IMR-90 (cell line): ENCODE measurements around the gene FOXP1. TPM values are rescaled to one million over a fixed set of nuclear protein-coding genes. Genes with fewer than 3 reads are reported as not detected.

Experiments
- ATAC-seq: fragments of 200-7000 bp; cut with Tn5 transposase; 2 replicates; pipeline ENCODE4 v1.9.1; 2020; ENCODE audit warnings: low read depth, mild to moderate bottlenecking, moderate library complexity
- BruUV-seq: library from RNA; stranded (reverse); fragments of 400-500 nt; replicated peaks from 2 replicates; lab custom pipeline; 2021; lab: Mats Ljungman, UMichigan
- CTCF ChIA-PET: fragments of 300-600 bp; formaldehyde crosslinking; extraction: SDS; loops from one replicate; lab custom pipeline; 2021; ENCODE audit warnings: antibody characterized with exemption; lab: Yijun Ruan, JAX
- POLR2A ChIA-PET: fragments of 300-600 bp; sonication (Branson Sonifier 250); formaldehyde crosslinking; loops from one replicate; lab custom pipeline; 2022; ENCODE audit warnings: antibody characterized with exemption; ENCODE audit not compliant: unreplicated experiment; lab: Charles Lee
- DNase-seq: peaks from one replicate; pipeline ENCODE4 v3.0.0; 2013
- H2AFZ ChIP-seq: replicated peaks from 2 replicates; pipeline ENCODE3; 2013; ENCODE audit warnings: low read length, mild to moderate bottlenecking; ENCODE audit not compliant: poor library complexity
- H2AK5ac ChIP-seq: 2 replicates; pipeline ENCODE4 v1.6.1; 2013; ENCODE audit warnings: low read depth, low read length, inconsistent platforms
- H2AK9ac ChIP-seq: replicated peaks from 2 replicates; pipeline ENCODE3; 2013; ENCODE audit warnings: mild to moderate bottlenecking, low read depth, low read length, moderate library complexity; ENCODE audit not compliant: poor library complexity
- H2BK120ac ChIP-seq: 2 replicates; pipeline ENCODE4 v1.6.1; 2013; ENCODE audit warnings: low read depth, low read length, inconsistent platforms
- H2BK15ac ChIP-seq: 3 replicates; pipeline ENCODE4 v1.6.1; 2013; ENCODE audit warnings: low read depth, low read length, inconsistent platforms
- H2BK20ac ChIP-seq: 2 replicates; pipeline ENCODE4 v1.6.1; 2013; ENCODE audit warnings: low read depth, mild to moderate bottlenecking, inconsistent platforms, low read length, moderate library complexity
- H2BK5ac ChIP-seq: 2 replicates; pipeline ENCODE4 v1.6.1; 2013; ENCODE audit warnings: mild to moderate bottlenecking, low read depth, low read length, inconsistent platforms; ENCODE audit not compliant: poor library complexity, severe bottlenecking
- H3K14ac ChIP-seq: replicated peaks from 2 replicates; pipeline ENCODE4 v1.6.1; 2013; ENCODE audit warnings: low read depth, low read length, inconsistent platforms
- H3K18ac ChIP-seq: 2 replicates; pipeline ENCODE4 v1.6.1; 2013; ENCODE audit warnings: low read depth, low read length, control low read depth
- H3K23ac ChIP-seq: 2 replicates; pipeline ENCODE4 v1.6.1; 2013; ENCODE audit warnings: low read depth, low read length, inconsistent platforms
- H3K27ac ChIP-seq: 2 replicates; pipeline ENCODE4 v1.5.1; 2013; ENCODE audit warnings: mild to moderate bottlenecking, control low read depth, low read length; ENCODE audit not compliant: insufficient read depth
- H3K27me3 ChIP-seq: 2 replicates; pipeline ENCODE4 v1.6.1; 2013; ENCODE audit warnings: low read length; ENCODE audit not compliant: control insufficient read depth, insufficient read depth
- H3K36me3 ChIP-seq: 2 replicates; pipeline ENCODE4 v1.6.1; 2013; ENCODE audit warnings: low read length, mixed read lengths; ENCODE audit not compliant: control insufficient read depth, insufficient read depth
- H3K4ac ChIP-seq: 2 replicates; pipeline ENCODE4 v1.6.1; 2013; ENCODE audit warnings: low read depth, low read length, inconsistent platforms
- H3K4me1 ChIP-seq: 2 replicates; pipeline ENCODE4 v1.6.1; 2013; ENCODE audit warnings: low read length, mixed read lengths; ENCODE audit not compliant: control insufficient read depth, insufficient read depth
- H3K4me2 ChIP-seq: 2 replicates; pipeline ENCODE4 v1.6.1; 2013; ENCODE audit warnings: low read depth, mild to moderate bottlenecking, control low read depth, low read length, moderate library complexity
- H3K4me3 ChIP-seq: 2 replicates; pipeline ENCODE4 v1.5.1; 2013; ENCODE audit warnings: low read depth, mild to moderate bottlenecking, control low read depth, low read length, moderate library complexity; ENCODE audit not compliant: insufficient read depth
- H3K56ac ChIP-seq: 2 replicates; pipeline ENCODE4 v1.6.1; 2013; ENCODE audit warnings: low read length, inconsistent platforms; ENCODE audit not compliant: insufficient read depth; ENCODE audit errors: extremely low read depth
- H3K79me1 ChIP-seq, 2 experiments: 2 replicates each; pipeline ENCODE4 v1.6.1; 2013; ENCODE audit warnings: low read length in 2 of 2, inconsistent platforms in 1 of 2, low read depth in 1 of 2
- H3K9ac ChIP-seq: 2 replicates; pipeline ENCODE4 v1.6.1; 2013; ENCODE audit warnings: low read depth, low read length, control low read depth
- H3K9me1 ChIP-seq: 2 replicates; pipeline ENCODE4 v1.6.1; 2013; ENCODE audit warnings: low read length, inconsistent platforms; ENCODE audit not compliant: insufficient read depth
- H3K9me3 ChIP-seq: 2 replicates; pipeline ENCODE4 v1.6.1; 2013; ENCODE audit warnings: low read length; ENCODE audit not compliant: control insufficient read depth, insufficient read depth
- H4K20me1 ChIP-seq: 2 replicates; pipeline ENCODE4 v1.6.1; 2013; ENCODE audit warnings: low read length, inconsistent platforms; ENCODE audit not compliant: insufficient read depth
- H4K5ac ChIP-seq: 2 replicates; pipeline ENCODE4 v1.6.1; 2013; ENCODE audit warnings: mild to moderate bottlenecking, low read depth, low read length, control low read depth
- H4K8ac ChIP-seq, 2 experiments: 2 replicates each; pipeline ENCODE4 v1.6.1; 2013; ENCODE audit warnings: low read depth in 2 of 2, low read length in 2 of 2, control low read depth in 1 of 2, inconsistent platforms in 1 of 2
- H4K91ac ChIP-seq: 2 replicates; pipeline ENCODE4 v1.6.1; 2013; ENCODE audit warnings: low read depth, low read length, inconsistent platforms; ENCODE audit not compliant: insufficient read depth
- BHLHE40 ChIP-seq: fragments of 150-350 bp; IDR thresholded peaks from 2 replicates; pipeline ENCODE4 v1.6.1; 2016; ENCODE audit warnings: mild to moderate bottlenecking, low read depth, low read length
- CEBPB ChIP-seq: IDR thresholded peaks from 2 replicates; pipeline ENCODE4 v1.6.1; 2012; ENCODE audit warnings: low read depth, low read length, improper control_type of control experiment
- CHD1 ChIP-seq: IDR thresholded peaks from 2 replicates; pipeline ENCODE4 v1.6.1; 2012; ENCODE audit warnings: low read depth, low read length, improper control_type of control experiment
- CTCF ChIP-seq: conservative IDR thresholded peaks from 2 replicates; pipeline ENCODE4 v1.5.1; 2012; ENCODE audit warnings: mild to moderate bottlenecking, low read depth, low read length, improper control_type of control experiment
- ELK1 ChIP-seq: fragments of 150-350 bp; IDR thresholded peaks from 2 replicates; pipeline ENCODE4 v1.6.1; 2016; ENCODE audit warnings: low read depth, mild to moderate bottlenecking, low read length, moderate library complexity, borderline replicate concordance
- FOS ChIP-seq: fragments of 150-350 bp; IDR thresholded peaks from 2 replicates; pipeline ENCODE4 v1.6.1; 2016; ENCODE audit warnings: low read depth, low read length
- MAFK ChIP-seq: IDR thresholded peaks from 2 replicates; pipeline ENCODE4 v1.6.1; 2012; ENCODE audit warnings: low read depth, low read length, improper control_type of control experiment
- MAZ ChIP-seq: IDR thresholded peaks from 2 replicates; pipeline ENCODE4 v1.6.1; 2012; ENCODE audit warnings: low read depth, mild to moderate bottlenecking, low read length, improper control_type of control experiment, moderate library complexity, borderline replicate concordance
- MXI1 ChIP-seq: IDR thresholded peaks from 2 replicates; pipeline ENCODE4 v1.6.1; 2012; ENCODE audit warnings: low read depth, mild to moderate bottlenecking, low read length, moderate library complexity, borderline replicate concordance
- NFE2L2 ChIP-seq: fragments of 150-350 bp; IDR thresholded peaks from 2 replicates; pipeline ENCODE4 v1.6.1; 2016; ENCODE audit warnings: low read depth, mild to moderate bottlenecking, low read length
- POLR2A ChIP-seq: IDR thresholded peaks from 2 replicates; pipeline ENCODE4 v1.6.1; 2012; ENCODE audit warnings: mild to moderate bottlenecking, low read depth, low read length
- RAD21 ChIP-seq: IDR thresholded peaks from 2 replicates; pipeline ENCODE4 v1.6.1; 2012; ENCODE audit warnings: low read length, improper control_type of control experiment
- RCOR1 ChIP-seq: IDR thresholded peaks from 2 replicates; pipeline ENCODE4 v1.6.1; 2012; ENCODE audit warnings: mild to moderate bottlenecking, low read length, improper control_type of control experiment; ENCODE audit not compliant: insufficient replicate concordance
- RFX5 ChIP-seq: IDR thresholded peaks from 2 replicates; pipeline ENCODE4 v1.8.0; 2012; ENCODE audit warnings: low read depth, mild to moderate bottlenecking, low read length, moderate library complexity
- SMC3 ChIP-seq: fragments of 150-350 bp; IDR thresholded peaks from 2 replicates; pipeline ENCODE4 v1.6.1; 2016; ENCODE audit warnings: low read depth, mild to moderate bottlenecking, antibody characterized with exemption, low read length, moderate library complexity
- USF2 ChIP-seq: fragments of 150-350 bp; IDR thresholded peaks from 2 replicates; pipeline ENCODE4 v1.6.1; 2017; ENCODE audit warnings: mild to moderate bottlenecking, antibody characterized with exemption, low read length, low read depth
- WGBS, 2 experiments: methylation state at CpG; one replicate each; pipeline versions ENCODE4 v1.1.5 to v1.1.7; 2013; ENCODE audit warnings: missing lambda C conversion rate in 2 of 2; ENCODE audit not compliant: insufficient read length in 1 of 2; ENCODE audit errors: extremely low coverage in 2 of 2; 5-methylcytosine and 5-hydroxymethylcytosine counted together
- dilution Hi-C: fragments of 300-500 bp; cut with HindIII; formaldehyde crosslinking; loops from one replicate; pipeline ENCODE4 v1.14.3; 2018; ENCODE audit warnings: low sequenced_read_pairs; ENCODE audit not compliant: unreplicated experiment
- in situ Hi-C: fragments of 300-500 bp; cut with MboI; formaldehyde crosslinking; loops from 3 replicates; pipeline ENCODE4 v1.14.3; 2019; ENCODE audit warnings: low sequenced_read_pairs, inconsistent platforms, mixed read lengths
- intact Hi-C: fragments of 100-400 bp; cut with micrococcal nuclease; formaldehyde crosslinking; loops from 2 replicates; pipeline ENCODE4 v1.10.0; 2022
- polyA plus RNA-seq, 3 experiments: library from polyadenylated mRNA; depleted of rRNA; stranded (reverse); fragments of >200 nt; gene quantifications; 2 replicates each; pipeline ENCODE4 v1.2.3, GENCODE V29; 2012; ENCODE audit warnings: low replicate concordance in 1 of 3
- total RNA-seq: library from RNA; depleted of rRNA; stranded (reverse); fragments of >200 nt; gene quantifications from 2 replicates; pipeline ENCODE4 v1.2.3, GENCODE V29; 2012

FOXP1 gene
- total and polyA plus RNA-seq, 2 of the 4 experiments (the other 2 are of a cell fraction), result 37.0 to 132 TPM

GRCh38 chr3:71491154-71491752 is 92.3 kb downstream of the FOXP1 start:
- Histone ChIP-seq H3K36me3 (peaks cover 5% of the 10 kb centered on the region), H2BK120ac (no peak overlapping the region), H3K4me3 (no peak overlapping the region), H2BK5ac (no peak overlapping the region), H3K9me1 (peaks cover 9% of the 10 kb centered on the region), H3K4me1 (peaks cover 4% of the 10 kb centered on the region), H4K91ac (no peak overlapping the region), H3K27ac (no peak overlapping the region), H3K23ac (no peak overlapping the region), H2AK5ac (no peak overlapping the region), H3K4me2 (no peak overlapping the region), H2BK15ac (no peak overlapping the region), H3K4ac (no peak overlapping the region), H3K14ac (no peak overlapping the region), H3K18ac (no peak overlapping the region), H4K20me1 (no peaks in the 10 kb centered on the region), H3K79me1 (peaks cover 21 to 33% of the 10 kb centered on the region in 2 experiments), H3K27me3 (no peaks in the 10 kb centered on the region), H4K5ac (no peak overlapping the region), H4K8ac (no peak overlapping the region), H3K9me3 (peaks cover 6% of the 10 kb centered on the region), H2BK20ac (no peak overlapping the region), H2AFZ (no peak overlapping the region), H3K56ac (no peak overlapping the region), H2AK9ac (no peak overlapping the region), H3K9ac (no peak overlapping the region)
- ATAC-seq (no peak), DNase-seq (no peak)
- BruUV-seq, result no TSS peak
- intact Hi-C loops (no loop called here), dilution Hi-C loops (no loop called here), in situ Hi-C loops (no loop called here)
- no peak for TF ChIP-seq MAFK
- TF ChIP-seq CHD1, result no peak
- TF ChIP-seq USF2, result no peak
- no peak for TF ChIP-seq CEBPB
- TF ChIP-seq RCOR1, result no peak
- no peak for TF ChIP-seq MXI1
- no peak for TF ChIP-seq MAZ
- no peak for TF ChIP-seq RAD21
- TF ChIP-seq POLR2A, result no peak
- no peak for TF ChIP-seq ELK1
- TF ChIP-seq SMC3, result no peak
- no peak for TF ChIP-seq FOS
- TF ChIP-seq NFE2L2, result no peak
- no peak for TF ChIP-seq RFX5
- no peak for TF ChIP-seq BHLHE40
- no peak for TF ChIP-seq CTCF
- ChIA-PET CTCF (no interaction called here), POLR2A (no interaction called here)
- 97% methylated on average over 4 of the region's 9 CpGs; no CpG with 5 or more reads in 1 of the 2 experiments for WGBS, 2 experiments
